HUES6 (cell line): ENCODE data around the gene PRDX1.

Experiments
- H3K27ac ChIP-seq: 2 replicates; pipeline ENCODE4 v1.7.0; 2013; ENCODE audit warnings: low read depth, mild to moderate bottlenecking, low read length, inconsistent platforms
- H3K27me3 ChIP-seq: 2 replicates; pipeline ENCODE4 v1.6.1; 2013; ENCODE audit warnings: low read length; ENCODE audit not compliant: control insufficient read depth, insufficient read depth
- H3K36me3 ChIP-seq: 2 replicates; pipeline ENCODE4 v1.6.1; 2013; ENCODE audit warnings: low read length; ENCODE audit not compliant: control insufficient read depth, insufficient read depth
- H3K4me1 ChIP-seq: 2 replicates; pipeline ENCODE4 v1.6.1; 2013; ENCODE audit warnings: low read length; ENCODE audit not compliant: control insufficient read depth, insufficient read depth
- H3K4me3 ChIP-seq: 2 replicates; pipeline ENCODE4 v1.5.1; 2013; ENCODE audit warnings: low read depth, low read length
- H3K9ac ChIP-seq: one replicate; pipeline ENCODE4 v1.6.1; 2013; ENCODE audit warnings: mild to moderate bottlenecking, low read length
- H3K9me3 ChIP-seq: 2 replicates; pipeline ENCODE4 v1.6.1; 2013; ENCODE audit warnings: low read depth, low read length; ENCODE audit not compliant: control insufficient read depth, insufficient read depth

The PRDX1 gene

DNA sequence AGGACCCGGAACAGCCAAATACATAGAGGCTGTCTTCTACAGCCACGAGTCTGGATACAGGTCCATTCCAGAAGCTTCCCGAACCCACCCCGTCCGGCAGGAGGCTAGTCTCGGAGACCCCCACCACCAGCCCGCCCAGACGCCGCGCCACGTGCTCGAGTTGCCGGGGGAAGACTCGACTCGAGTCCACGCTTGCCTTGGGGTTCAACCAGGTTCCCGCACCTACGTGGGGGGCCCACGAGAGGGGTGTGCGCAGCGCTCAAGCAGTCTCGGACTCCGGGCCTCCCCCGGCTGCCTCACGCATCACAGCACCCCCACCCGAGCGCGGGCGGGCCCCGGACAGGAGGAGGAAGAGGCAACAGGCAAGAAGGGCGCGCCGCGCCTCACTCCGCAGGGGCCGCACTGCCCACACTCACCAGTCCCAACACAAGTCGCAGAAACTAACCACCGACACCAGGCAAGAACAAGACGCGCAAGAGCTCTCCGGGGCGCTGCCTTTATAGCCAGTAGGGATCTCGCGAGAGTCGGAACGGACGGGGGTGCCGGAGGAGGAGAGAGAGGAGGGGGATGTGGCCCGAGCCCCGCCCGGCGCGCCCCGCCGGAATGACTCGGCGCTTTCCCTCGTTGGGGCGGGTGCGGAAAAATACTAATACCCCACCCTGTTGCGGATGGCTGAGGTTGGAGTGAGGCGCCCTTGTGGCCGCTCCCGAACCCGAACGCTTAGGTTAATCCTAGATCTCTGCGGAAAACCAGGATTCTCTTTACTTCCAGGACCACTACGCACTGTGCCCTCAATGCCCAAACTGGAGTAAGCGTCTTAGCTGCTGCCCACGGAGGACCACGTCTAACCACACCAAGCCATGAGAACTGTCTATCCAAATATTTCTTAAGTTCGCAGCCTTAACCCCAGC lies at the start of gene PRDX1:
Gene PRDX1 (minus strand): TSS at position 472 of the 911 bp plus-strand sequence. CDS start 2,841 bp downstream, outside the sequence.
- peak within 1 kb of the TSS; percentile 94 for H3K27ac ChIP-seq
- H3K4me1 ChIP-seq, result peaks cover 26% of the 10 kb centered on the region
- H3K9ac ChIP-seq, result peak within 1 kb of the TSS; percentile 88
- H3K27me3 ChIP-seq, result no peaks in the 10 kb centered on the region
- H3K9me3 ChIP-seq, result no peaks in the 10 kb centered on the region
- H3K4me3 ChIP-seq, result peak within 1 kb of the TSS; percentile 85
- H3K36me3 ChIP-seq, result peaks cover 27% of the 10 kb centered on the region

DNA sequence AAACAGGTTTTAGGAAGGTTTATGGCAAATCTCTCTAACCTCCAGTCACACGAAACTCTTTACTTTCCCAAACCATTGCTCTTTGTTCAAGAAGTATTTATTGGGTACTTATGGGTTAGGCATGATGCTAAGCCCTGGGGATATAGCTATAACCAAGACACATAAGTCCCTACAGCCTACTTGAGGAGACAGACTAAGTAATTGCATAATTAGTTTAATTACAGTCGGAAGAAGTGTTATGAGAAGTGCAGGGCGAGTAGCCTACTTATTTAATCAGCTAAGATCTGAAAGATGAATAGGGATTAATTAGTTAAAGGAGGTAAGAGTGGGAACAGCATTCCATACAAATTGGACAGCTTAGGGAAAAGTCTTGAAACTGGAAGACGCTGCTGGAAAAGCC lies 48.9 kb upstream of the PRDX1 start:
- Histone ChIP-seq H3K4me3 (no peak overlapping the region), H3K9me3 (no peaks in the 10 kb centered on the region), H3K36me3 (peaks cover 49% of the 10 kb centered on the region), H3K27ac (no peak overlapping the region), H3K4me1 (peaks cover 15% of the 10 kb centered on the region), H3K9ac (no peak overlapping the region), H3K27me3 (no peaks in the 10 kb centered on the region)

GRCh38 chr1:45569962-45570581 lies 48.4 kb upstream of the PRDX1 start:
- Histone ChIP-seq H3K4me1 (peaks cover 15% of the 10 kb centered on the region), H3K27me3 (no peaks in the 10 kb centered on the region), H3K4me3 (no peak overlapping the region), H3K9ac (no peak overlapping the region), H3K9me3 (no peaks in the 10 kb centered on the region), H3K27ac (no peak overlapping the region), H3K36me3 (peaks cover 51% of the 10 kb centered on the region)

DNA sequence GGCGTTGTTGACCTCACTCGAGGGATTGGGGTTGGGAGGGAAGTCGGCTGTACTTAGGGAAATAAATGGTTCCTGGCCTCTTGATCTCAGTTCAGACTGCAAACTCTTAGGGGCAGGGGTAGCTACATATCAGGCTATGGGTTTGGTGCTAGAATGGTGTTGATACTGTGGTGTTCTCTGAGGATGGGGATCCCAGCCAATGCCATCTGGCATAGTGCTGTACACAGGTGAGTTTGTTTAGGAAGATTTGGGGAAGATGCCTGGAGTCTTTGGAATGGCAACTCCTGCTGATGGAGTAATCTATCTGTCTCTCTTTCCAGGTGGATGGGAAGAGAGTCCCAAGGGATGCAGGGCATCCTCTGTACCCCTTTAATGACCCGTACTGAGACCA lies 47.9 kb upstream of the PRDX1 start:
- Histone ChIP-seq H3K27ac (no peak overlapping the region), H3K27me3 (no peaks in the 10 kb centered on the region), H3K9me3 (no peaks in the 10 kb centered on the region), H3K4me3 (no peak overlapping the region), H3K4me1 (peaks cover 15% of the 10 kb centered on the region), H3K36me3 (peaks cover 51% of the 10 kb centered on the region), H3K9ac (no peak overlapping the region)

DNA sequence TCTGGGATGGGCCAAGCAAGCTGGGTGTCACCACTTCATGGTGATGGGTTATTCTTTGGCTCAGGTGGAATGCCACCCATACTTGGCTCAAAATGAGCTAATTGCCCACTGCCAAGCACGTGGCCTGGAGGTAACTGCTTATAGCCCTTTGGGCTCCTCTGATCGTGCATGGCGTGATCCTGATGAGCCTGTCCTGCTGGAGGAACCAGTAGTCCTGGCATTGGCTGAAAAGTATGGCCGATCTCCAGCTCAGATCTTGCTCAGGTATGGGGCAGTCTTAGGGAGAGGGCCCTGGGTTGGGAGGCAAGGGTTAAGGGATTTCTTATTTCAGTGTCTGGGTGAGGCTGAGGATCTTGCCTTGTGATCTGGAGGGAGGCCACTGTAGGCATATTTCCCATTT lies 46.7 kb upstream of the PRDX1 start:
- no peak overlapping the region for H3K27ac ChIP-seq
- no peaks in the 10 kb centered on the region for H3K27me3 ChIP-seq
- H3K9me3 ChIP-seq, result no peaks in the 10 kb centered on the region
- peaks cover 61% of the 10 kb centered on the region for H3K36me3 ChIP-seq
- peaks cover 8% of the 10 kb centered on the region for H3K4me1 ChIP-seq
- H3K4me3 ChIP-seq, result no peak overlapping the region
- H3K9ac ChIP-seq, result no peak overlapping the region

- peak overlapping the region; percentile 14 for H3K9ac ChIP-seq
- no peaks in the 10 kb centered on the region for H3K27me3 ChIP-seq
- H3K4me3 ChIP-seq, result no peak overlapping the region
- no peak overlapping the region for H3K27ac ChIP-seq
- peaks cover 2% of the 10 kb centered on the region for H3K4me1 ChIP-seq
- no peaks in the 10 kb centered on the region for H3K9me3 ChIP-seq
- H3K36me3 ChIP-seq, result peaks cover 66% of the 10 kb centered on the region
Observed at GRCh38 chr1:45567911-45568310, 46.2 kb upstream of the PRDX1 start.

GRCh38 chr1:45566722-45567121 lies 45.0 kb upstream of the PRDX1 start:
- no peaks in the 10 kb centered on the region for H3K9me3 ChIP-seq
- no peaks in the 10 kb centered on the region for H3K27me3 ChIP-seq
- H3K27ac ChIP-seq, result no peak overlapping the region
- no peaks in the 10 kb centered on the region for H3K4me1 ChIP-seq
- H3K4me3 ChIP-seq, result no peak overlapping the region
- peaks cover 77% of the 10 kb centered on the region for H3K36me3 ChIP-seq
- no peak overlapping the region for H3K9ac ChIP-seq

DNA sequence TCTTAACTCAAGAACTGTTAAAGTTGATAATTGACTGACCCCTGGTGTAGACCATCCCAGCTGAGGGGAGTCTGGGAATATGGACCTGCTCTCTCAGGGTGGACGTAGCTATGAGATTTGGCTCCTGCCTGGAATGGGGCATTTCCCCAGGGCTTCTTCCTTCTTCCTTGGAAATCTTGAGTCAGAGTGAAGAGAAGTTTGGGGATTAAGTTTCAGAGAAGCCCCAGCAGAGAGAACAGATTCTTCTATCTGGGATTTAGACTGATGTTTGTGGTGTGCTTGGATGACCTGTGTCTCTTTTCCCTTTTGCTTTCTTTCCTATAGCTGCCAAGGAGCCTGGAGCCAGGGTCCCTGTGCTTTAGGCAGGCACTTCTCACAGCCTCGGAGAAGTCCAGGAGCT lies 42.2 kb upstream of the PRDX1 start:
- Histone ChIP-seq H3K9ac (no peak overlapping the region), H3K9me3 (no peaks in the 10 kb centered on the region), H3K27me3 (no peaks in the 10 kb centered on the region), H3K4me3 (no peak overlapping the region), H3K36me3 (peaks cover 77% of the 10 kb centered on the region), H3K4me1 (no peaks in the 10 kb centered on the region), H3K27ac (no peak overlapping the region)

DNA sequence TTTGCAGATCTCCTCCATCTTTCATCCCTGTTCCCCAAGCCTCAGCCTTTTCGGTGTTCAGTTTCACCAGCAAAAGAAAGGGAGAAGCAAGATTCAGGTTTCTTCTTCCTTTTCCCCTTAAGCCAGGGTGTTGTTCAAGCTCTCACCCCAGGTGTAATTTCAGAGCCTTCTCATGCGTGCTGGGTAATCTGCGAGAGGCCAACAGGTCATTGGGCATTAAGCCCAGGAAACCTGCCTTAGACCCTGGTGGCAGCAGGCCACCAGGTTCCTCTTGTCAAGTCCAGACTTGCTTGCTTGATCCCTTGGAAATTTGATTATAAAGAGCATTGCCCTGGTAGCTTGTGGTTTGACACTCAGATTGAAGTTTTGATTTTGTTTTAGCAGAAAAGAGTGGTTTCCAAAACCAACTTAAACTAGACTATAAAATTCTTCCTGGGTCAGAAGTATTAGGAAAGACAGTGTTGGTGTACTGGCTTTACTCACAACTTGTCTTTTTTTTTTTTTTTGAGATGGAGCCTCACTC lies 35.8 kb upstream of the PRDX1 start:
- Histone ChIP-seq H3K9me3 (no peaks in the 10 kb centered on the region), H3K27me3 (no peaks in the 10 kb centered on the region), H3K9ac (peak overlapping the region; percentile 46), H3K36me3 (peaks cover 67% of the 10 kb centered on the region), H3K4me1 (0 out of 2 replicates have a peak, but pooled peaks cover 3% of the 10 kb centered on the region), H3K27ac (peak overlapping the region; percentile 51; the same call in 1 of the 2 replicates), H3K4me3 (no peak overlapping the region)

GRCh38 chr1:45554198-45554597 lies 32.5 kb upstream of the PRDX1 start:
- peaks cover 14% of the 10 kb centered on the region for H3K4me1 ChIP-seq
- H3K27me3 ChIP-seq, result no peaks in the 10 kb centered on the region
- H3K9me3 ChIP-seq, result no peaks in the 10 kb centered on the region
- H3K9ac ChIP-seq, result no peak overlapping the region
- H3K4me3 ChIP-seq, result no peak overlapping the region
- no peak overlapping the region for H3K27ac ChIP-seq
- peaks cover 51% of the 10 kb centered on the region for H3K36me3 ChIP-seq

DNA sequence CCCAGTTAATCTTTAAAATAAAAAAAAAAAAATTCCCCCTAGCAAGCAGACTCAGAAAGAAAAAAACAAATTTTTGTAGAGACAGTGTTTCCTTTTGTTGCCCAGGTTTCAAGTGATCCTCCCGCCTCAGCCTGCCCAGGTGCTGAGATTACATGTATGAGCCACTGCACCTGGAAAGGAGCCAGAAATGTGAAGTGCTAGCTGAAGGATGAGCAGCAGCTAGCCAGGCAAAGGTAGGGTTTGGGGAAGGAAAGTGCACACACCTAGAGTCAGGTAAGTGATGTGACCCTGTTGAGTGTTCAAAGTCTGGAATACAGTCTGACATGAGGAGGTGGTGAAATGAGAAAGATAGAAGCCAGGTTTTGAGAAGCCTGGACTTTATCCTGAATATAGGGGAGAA lies 30.6 kb upstream of the PRDX1 start:
- peaks cover 11% of the 10 kb centered on the region for H3K4me1 ChIP-seq
- H3K36me3 ChIP-seq, result peaks cover 43% of the 10 kb centered on the region
- H3K27me3 ChIP-seq, result no peaks in the 10 kb centered on the region
- H3K27ac ChIP-seq, result no peak overlapping the region
- H3K9ac ChIP-seq, result peak overlapping the region; percentile 58
- no peaks in the 10 kb centered on the region for H3K9me3 ChIP-seq
- H3K4me3 ChIP-seq, result no peak overlapping the region; the same call in 1 of the 2 replicates
